Activated T-helper 2 cell treated with anti-CD3 and anti-CD28 coated beads, Interferon-gamma antibody, Interleukin-2, Interleukin-4, amounts not matched to agents 10 μg/mL and 5 μg/mL and 100 μg/mL, durations not matched to agents 14 hours and 24 hours and 36 hours (primary cell): ENCODE data around the gene PPP4R3A. TPM values are rescaled to one million over a fixed set of nuclear protein-coding genes. Genes with fewer than 3 reads are reported as not detected.
"Not testable (repeated sequence)": the region's sequence is repeated elsewhere in the genome, so short reads cannot be mapped to it uniquely, and the experiment has no call there.

ENCODE experiments used
- DNase-seq: peaks from one replicate; pipeline ENCODE4 v3.0.0; 2021; ENCODE audit warnings: low spot score
- H3K27ac Mint-ChIP-seq: one replicate; pipeline ENCODE4 v1.8.0; 2021; ENCODE audit warnings: mixed read lengths
- H3K27me3 Mint-ChIP-seq: one replicate; pipeline ENCODE4 v1.8.0; 2021; ENCODE audit warnings: low read depth, mixed read lengths
- H3K36me3 Mint-ChIP-seq: one replicate; pipeline ENCODE4 v1.8.0; 2021; ENCODE audit warnings: low read depth, mixed read lengths
- H3K4me1 Mint-ChIP-seq: one replicate; pipeline ENCODE4 v1.8.0; 2021; ENCODE audit warnings: low read depth, mixed read lengths
- H3K4me3 Mint-ChIP-seq: one replicate; pipeline ENCODE4 v1.8.0; 2021; ENCODE audit warnings: low read depth, mild to moderate bottlenecking, moderate library complexity, mixed read lengths
- H3K9me3 Mint-ChIP-seq: one replicate; pipeline ENCODE4 v1.8.0; 2021; ENCODE audit warnings: mixed read lengths
- intact Hi-C: fragments of 100-400 bp; cut with micrococcal nuclease; formaldehyde crosslinking; loops from one replicate; pipeline ENCODE4 v1.15.1; 2023
- total RNA-seq: library from RNA; stranded (reverse); gene quantifications from 2 replicates; pipeline ENCODE4 v1.2.3, GENCODE V29; 2022

Gene PPP4R3A
- total RNA-seq, 1 donor from 2014 or later, result 121 TPM

GRCh38 chr14:91494392-91495065 lies 15.6 kb downstream of the PPP4R3A start:
- Mint-ChIP-seq H3K27ac (peak overlapping the region; percentile 75), H3K4me1 (peaks cover 49% of the 10 kb centered on the region), H3K4me3 (peak overlapping the region; percentile 33), H3K36me3 (peaks cover 40% of the 10 kb centered on the region)
- H3K27me3 Mint-ChIP-seq, DNase-seq, H3K9me3 Mint-ChIP-seq: not testable (repeated sequence)
- intact Hi-C loops, result loop anchor here (2.0 kb wide), 1 partner anchor 16 kb away; the partner anchor contains the start of gene PPP4R3A

- Mint-ChIP-seq H3K27ac (no peak overlapping the region), H3K9me3 (no peaks in the 10 kb centered on the region), H3K36me3 (peaks cover 42% of the 10 kb centered on the region), H3K4me3 (no peak overlapping the region), H3K4me1 (peaks cover 47% of the 10 kb centered on the region), H3K27me3 (no peaks in the 10 kb centered on the region)
- intact Hi-C loops, result no loop called here
- no peak for DNase-seq
These were observed 16.9 kb downstream of the PPP4R3A start for GRCh38 chr14:91493169-91493568.

- no peak overlapping the region for H3K4me3 Mint-ChIP-seq
- intact Hi-C loops, result no loop called here
- peak overlapping the region; percentile 44 for H3K27ac Mint-ChIP-seq
- DNase-seq, result no peak
- H3K36me3 Mint-ChIP-seq, result peaks cover 79% of the 10 kb centered on the region
- H3K4me1 Mint-ChIP-seq, result peaks cover 27% of the 10 kb centered on the region
- no peaks in the 10 kb centered on the region for H3K9me3 Mint-ChIP-seq
- H3K27me3 Mint-ChIP-seq, result no peaks in the 10 kb centered on the region
These were observed 25.4 kb downstream of the PPP4R3A start for GRCh38 chr14:91484744-91485143.

GRCh38 chr14:91484186-91484585 lies 25.9 kb downstream of the PPP4R3A start:
- H3K27me3 Mint-ChIP-seq, result no peaks in the 10 kb centered on the region
- DNase-seq, result no peak
- intact Hi-C loops, result no loop called here
- no peaks in the 10 kb centered on the region for H3K9me3 Mint-ChIP-seq
- H3K27ac Mint-ChIP-seq, result no peak overlapping the region
- H3K4me1 Mint-ChIP-seq, result peaks cover 27% of the 10 kb centered on the region
- no peak overlapping the region for H3K4me3 Mint-ChIP-seq
- H3K36me3 Mint-ChIP-seq, result peaks cover 76% of the 10 kb centered on the region

- Mint-ChIP-seq H3K27me3 (no peaks in the 10 kb centered on the region), H3K9me3 (no peaks in the 10 kb centered on the region), H3K4me1 (peaks cover 31% of the 10 kb centered on the region), H3K27ac (no peak overlapping the region), H3K36me3 (peaks cover 85% of the 10 kb centered on the region), H3K4me3 (no peak overlapping the region)
- no peak for DNase-seq
- intact Hi-C loops, result no loop called here
These were observed 27.7 kb downstream of the PPP4R3A start for GRCh38 chr14:91482263-91483013.

- H3K27ac Mint-ChIP-seq, result no peak overlapping the region
- peaks cover 12% of the 10 kb centered on the region for H3K4me1 Mint-ChIP-seq
- peaks cover 84% of the 10 kb centered on the region for H3K36me3 Mint-ChIP-seq
- H3K9me3 Mint-ChIP-seq, result no peaks in the 10 kb centered on the region
- no peak overlapping the region for H3K4me3 Mint-ChIP-seq
- intact Hi-C loops, result no loop called here
- no peaks in the 10 kb centered on the region for H3K27me3 Mint-ChIP-seq
- no peak for DNase-seq
These were observed 32.7 kb downstream of the PPP4R3A start for GRCh38 chr14:91477388-91477787.

- Mint-ChIP-seq H3K9me3 (peaks cover 3% of the 10 kb centered on the region), H3K27me3 (no peaks in the 10 kb centered on the region), H3K4me3 (no peak overlapping the region), H3K4me1 (peaks cover 10% of the 10 kb centered on the region), H3K36me3 (peaks cover 82% of the 10 kb centered on the region), H3K27ac (peak overlapping the region; percentile 1)
- intact Hi-C loops, result no loop called here
- no peak for DNase-seq
These were observed 37.1 kb downstream of the PPP4R3A start for GRCh38 chr14:91473046-91473445.

GRCh38 chr14:91470216-91470615 lies 39.9 kb downstream of the PPP4R3A start:
- intact Hi-C loops, result no loop called here
- no peak for DNase-seq
- H3K36me3 Mint-ChIP-seq, result peaks cover 86% of the 10 kb centered on the region
- no peak overlapping the region for H3K4me3 Mint-ChIP-seq
- H3K4me1 Mint-ChIP-seq, result peaks cover 15% of the 10 kb centered on the region
- no peaks in the 10 kb centered on the region for H3K27me3 Mint-ChIP-seq
- H3K27ac Mint-ChIP-seq, result no peak overlapping the region
- peaks cover 3% of the 10 kb centered on the region for H3K9me3 Mint-ChIP-seq

GRCh38 chr14:91466192-91466591 lies 43.9 kb downstream of the PPP4R3A start:
- H3K27ac Mint-ChIP-seq, result no peak overlapping the region
- no peak overlapping the region for H3K4me3 Mint-ChIP-seq
- H3K36me3 Mint-ChIP-seq, result peaks cover 87% of the 10 kb centered on the region

GRCh38 chr14:91464615-91465205 lies 45.4 kb downstream of the PPP4R3A start:
- Mint-ChIP-seq H3K27me3 (no peaks in the 10 kb centered on the region), H3K27ac (peak overlapping the region; percentile 47), H3K4me3 (no peak overlapping the region), H3K9me3 (no peaks in the 10 kb centered on the region), H3K4me1 (peaks cover 17% of the 10 kb centered on the region), H3K36me3 (peaks cover 86% of the 10 kb centered on the region)
- no peak for DNase-seq
- intact Hi-C loops, result no loop called here

More at GRCh38 chr14:91466192-91466591, 43.9 kb downstream of the PPP4R3A start:
- Mint-ChIP-seq H3K9me3 (peaks cover under 1% of the 10 kb centered on the region), H3K4me1 (peaks cover 21% of the 10 kb centered on the region), H3K27me3 (no peaks in the 10 kb centered on the region)
- intact Hi-C loops, result no loop called here
- no peak for DNase-seq

- Mint-ChIP-seq H3K27me3 (no peaks in the 10 kb centered on the region), H3K27ac (no peak overlapping the region), H3K4me1 (peaks cover 5% of the 10 kb centered on the region), H3K9me3 (no peaks in the 10 kb centered on the region), H3K4me3 (no peak overlapping the region), H3K36me3 (peaks cover 82% of the 10 kb centered on the region)
- intact Hi-C loops, result no loop called here
- no peak for DNase-seq
These were observed 51.5 kb downstream of the PPP4R3A start for GRCh38 chr14:91458612-91459011.

- Mint-ChIP-seq H3K36me3 (peaks cover 62% of the 10 kb centered on the region), H3K4me1 (peaks cover 5% of the 10 kb centered on the region), H3K27me3 (no peaks in the 10 kb centered on the region), H3K4me3 (no peak overlapping the region), H3K27ac (no peak overlapping the region), H3K9me3 (no peaks in the 10 kb centered on the region)
- intact Hi-C loops, result no loop called here
- DNase-seq, result no peak
These were observed 53.8 kb downstream of the PPP4R3A start for GRCh38 chr14:91456283-91456682.

- no peaks in the 10 kb centered on the region for H3K9me3 Mint-ChIP-seq
- intact Hi-C loops, result no loop called here
- H3K36me3 Mint-ChIP-seq, result peaks cover 46% of the 10 kb centered on the region
- no peak for DNase-seq
- H3K4me1 Mint-ChIP-seq, result peaks cover 5% of the 10 kb centered on the region
- no peak overlapping the region for H3K4me3 Mint-ChIP-seq
- no peaks in the 10 kb centered on the region for H3K27me3 Mint-ChIP-seq
- peak overlapping the region; percentile 11 for H3K27ac Mint-ChIP-seq
These were observed 55.5 kb downstream of the PPP4R3A start for GRCh38 chr14:91454580-91454979.
